ENCODE data around the gene DGUOK.
A peak's percentile ranks its signal among the peaks of the same experiment; 100 is the strongest.

The DGUOK gene

DNA sequence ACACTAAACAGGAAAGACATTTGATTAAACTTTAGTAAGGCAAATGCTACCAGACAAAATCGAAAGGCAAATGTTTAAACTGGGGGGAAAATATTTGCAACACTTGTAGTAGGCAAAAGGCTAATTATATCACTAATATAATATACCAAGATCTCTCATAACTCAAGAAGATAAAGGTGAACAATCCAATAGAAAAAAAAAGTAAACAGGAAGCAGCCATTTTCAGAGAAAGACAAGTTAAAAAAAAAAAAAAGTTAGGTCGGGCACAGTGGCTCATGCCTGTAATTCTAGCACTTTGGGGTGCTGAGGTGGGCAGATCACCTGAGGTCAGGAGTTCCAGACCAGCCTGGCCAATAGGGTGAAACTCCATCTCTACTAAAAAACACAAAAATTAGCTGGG, 38.3 kb upstream of the DGUOK start:
- Histone ChIP-seq H3K36me3 (no peaks in the 10 kb centered on the region), H3K4me1 (peaks cover 0 to 31% (median 10%) of the 10 kb centered on the region in 4 donors), H3K27me3 (no peaks in the 10 kb centered on the region), H3K4me3 (no peak overlapping the region), H3K9me3 (no peaks in the 10 kb centered on the region), H3K27ac (peak overlapping the region; percentile 5 to 91)
- intact Hi-C loops (cut with DNase I; ENCODE audit: low total_unique reads): no loop called here
- TF ChIP-seq, protein P1, sequence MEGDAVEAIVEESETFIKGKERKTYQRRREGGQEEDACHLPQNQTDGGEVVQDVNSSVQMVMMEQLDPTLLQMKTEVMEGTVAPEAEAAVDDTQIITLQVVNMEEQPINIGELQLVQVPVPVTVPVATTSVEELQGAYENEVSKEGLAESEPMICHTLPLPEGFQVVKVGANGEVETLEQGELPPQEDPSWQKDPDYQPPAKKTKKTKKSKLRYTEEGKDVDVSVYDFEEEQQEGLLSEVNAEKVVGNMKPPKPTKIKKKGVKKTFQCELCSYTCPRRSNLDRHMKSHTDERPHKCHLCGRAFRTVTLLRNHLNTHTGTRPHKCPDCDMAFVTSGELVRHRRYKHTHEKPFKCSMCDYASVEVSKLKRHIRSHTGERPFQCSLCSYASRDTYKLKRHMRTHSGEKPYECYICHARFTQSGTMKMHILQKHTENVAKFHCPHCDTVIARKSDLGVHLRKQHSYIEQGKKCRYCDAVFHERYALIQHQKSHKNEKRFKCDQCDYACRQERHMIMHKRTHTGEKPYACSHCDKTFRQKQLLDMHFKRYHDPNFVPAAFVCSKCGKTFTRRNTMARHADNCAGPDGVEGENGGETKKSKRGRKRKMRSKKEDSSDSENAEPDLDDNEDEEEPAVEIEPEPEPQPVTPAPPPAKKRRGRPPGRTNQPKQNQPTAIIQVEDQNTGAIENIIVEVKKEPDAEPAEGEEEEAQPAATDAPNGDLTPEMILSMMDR (IDR thresholded peaks at IDR 0.05): no peak
- DNase-seq: no peak

DNA sequence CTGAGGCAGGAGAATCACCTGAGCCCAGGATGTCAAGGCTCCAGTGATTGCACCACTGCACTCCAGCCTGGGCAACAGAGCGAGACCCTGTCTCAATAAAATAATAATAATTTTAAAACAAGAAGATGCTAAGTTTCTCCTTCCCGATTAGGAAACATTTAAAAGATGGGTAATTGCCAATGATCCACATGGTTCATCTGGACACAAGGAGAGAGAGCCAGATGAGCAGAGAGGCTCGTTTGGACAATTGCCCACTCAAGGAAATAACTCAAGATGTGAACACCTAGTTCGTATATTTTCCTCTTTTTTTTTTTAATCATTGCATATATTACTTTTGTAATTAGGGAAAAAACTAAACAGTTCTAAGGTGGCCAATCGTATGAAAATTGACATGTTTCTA, 37.5 kb upstream of the DGUOK start:
- TF ChIP-seq, protein P1 (IDR thresholded peaks at IDR 0.05): no peak
- Histone ChIP-seq H3K4me3 (no peak overlapping the region), H3K4me1 (peaks cover 0 to 33% (median 10%) of the 10 kb centered on the region in 4 donors), H3K36me3 (no peaks in the 10 kb centered on the region), H3K27ac (peak overlapping the region; percentile 5 to 91), H3K9me3 (no peaks in the 10 kb centered on the region), H3K27me3 (no peaks in the 10 kb centered on the region)
- DNase-seq: no peak
- intact Hi-C loops (cut with DNase I; ENCODE audit: low total_unique reads): no loop called here

- no peaks in the 10 kb centered on the region for H3K27me3 ChIP-seq
- H3K36me3 ChIP-seq: no peaks in the 10 kb centered on the region
- peak overlapping the region; percentile 88 to 91 for H3K27ac ChIP-seq
- no peak overlapping the region for H3K4me3 ChIP-seq
- H3K4me1 ChIP-seq: peaks cover 0 to 37% (median 10%) of the 10 kb centered on the region in 4 donors
- no peaks in the 10 kb centered on the region for H3K9me3 ChIP-seq
- intact Hi-C loops (cut with DNase I; ENCODE audit: low total_unique reads): no loop called here
- TF ChIP-seq, protein P1 (IDR thresholded peaks at IDR 0.05): no peak
- DNase-seq: no peak
These were observed 36.2 kb upstream of the DGUOK start for GRCh38 chr2:73890301-73891092.

DNA sequence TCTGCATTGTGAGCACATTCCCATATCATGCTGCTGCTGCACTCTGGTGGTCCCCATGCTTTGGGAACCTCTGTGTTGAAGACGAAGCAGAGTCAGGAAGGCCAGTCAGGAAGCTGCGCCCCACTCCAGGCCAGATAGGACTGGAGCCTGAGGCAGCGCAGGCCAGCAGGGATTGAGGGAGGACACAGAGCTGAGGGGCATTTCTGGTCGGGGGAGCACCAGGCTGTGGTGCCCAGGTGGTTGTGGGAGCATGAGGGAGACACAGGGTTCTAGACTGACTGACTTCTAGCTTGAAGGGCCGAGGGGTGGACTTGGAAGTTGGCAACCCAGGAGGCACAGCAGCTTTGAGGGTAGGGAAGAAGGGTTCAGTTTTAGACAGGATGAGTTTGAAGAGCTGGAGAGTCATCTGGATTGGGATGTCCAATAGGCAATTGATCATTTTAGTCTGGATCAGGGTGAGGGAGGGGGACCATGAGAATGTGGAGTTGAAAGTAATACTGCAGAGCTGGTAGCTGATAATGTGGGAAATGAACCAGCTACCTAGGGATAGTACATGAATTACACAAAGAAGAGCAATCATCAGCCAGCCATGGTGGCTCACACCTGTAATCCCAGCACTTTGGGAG, 35.3 kb upstream of the DGUOK start:
- Histone ChIP-seq H3K36me3 (no peaks in the 10 kb centered on the region), H3K9me3 (no peaks in the 10 kb centered on the region), H3K27me3 (no peaks in the 10 kb centered on the region), H3K4me3 (no peak overlapping the region), H3K27ac (peak overlapping the region; percentile 88 to 91), H3K4me1 (peaks cover 0 to 42% (median 11%) of the 10 kb centered on the region in 4 donors)
- TF ChIP-seq, protein P1 (IDR thresholded peaks at IDR 0.05): no peak
- intact Hi-C loops (cut with DNase I; ENCODE audit: low total_unique reads): no loop called here
- DNase-seq: peak in 1 of 2 donors; percentile 42

DNA sequence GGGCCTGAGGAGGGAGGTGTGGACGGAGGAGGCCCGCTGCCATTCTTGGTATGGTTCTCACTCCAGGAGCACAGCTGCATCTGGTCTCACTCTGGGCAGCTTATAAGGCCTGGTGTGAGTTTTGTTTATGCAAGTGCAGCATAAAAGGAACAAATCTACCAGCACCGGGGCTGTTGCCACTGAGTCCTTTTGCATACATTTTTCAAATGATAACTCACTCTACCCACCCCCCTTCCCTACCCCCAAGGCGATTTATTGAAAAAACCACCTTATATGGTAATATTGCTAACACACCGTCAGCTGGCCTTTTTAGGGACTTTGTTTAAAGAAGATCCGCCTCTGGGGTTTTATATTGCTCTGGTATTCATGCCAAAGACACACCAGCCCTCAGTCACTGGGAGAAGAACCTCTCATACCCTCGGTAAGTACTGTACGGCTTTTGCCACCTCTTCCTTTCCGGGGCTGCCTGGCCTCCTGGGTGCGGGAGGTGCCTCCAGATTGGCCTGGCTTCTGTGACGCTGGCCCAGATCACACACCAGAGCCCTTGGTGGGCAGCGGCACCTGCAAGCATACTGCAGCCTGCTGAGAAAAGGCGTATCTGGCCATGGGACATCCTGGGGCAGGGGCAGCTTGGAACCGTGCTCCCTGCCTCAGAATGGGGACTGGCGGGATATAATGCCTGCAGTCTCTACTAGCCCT, 33.9 kb upstream of the DGUOK start, which contains the start of gene ACTG2:
TSS of gene ACTG2 (plus strand) at position 378 of the 699 bp plus-strand sequence. CDS start 8,304 bp downstream, outside the sequence.
- intact Hi-C loops (cut with DNase I; ENCODE audit: low total_unique reads): no loop called here
- TF ChIP-seq, protein P1 (IDR thresholded peaks at IDR 0.05): no peak
- Histone ChIP-seq H3K27ac (peak within 1 kb of the TSS; percentile 88 to 91), H3K27me3 (no peaks in the 10 kb centered on the region), H3K9me3 (no peaks in the 10 kb centered on the region), H3K4me1 (peaks cover 0 to 56% (median 21%) of the 10 kb centered on the region in 4 donors), H3K4me3 (peak within 1 kb of the TSS; percentile 60 to 62), H3K36me3 (no peaks in the 10 kb centered on the region)
- DNase-seq: peak; percentile 39 to 89

All from tibial artery (tissue), 4 donors.